Measurements from ENCODE around the gene C1GALT1C1.
A peak's percentile ranks its signal among the peaks of the same experiment; 100 is the strongest.
"Not testable (repeated sequence)": the region's sequence is repeated elsewhere in the genome, so short reads cannot be mapped to it uniquely, and the experiment has no call there.

The C1GALT1C1 gene

GRCh38 chrX:120653000-120653399 is 23.1 kb upstream of the C1GALT1C1 start:
- Histone ChIP-seq H3K4me1 (ENCODE audit: control insufficient read depth, insufficient read depth, low read length) (no peaks in the 10 kb centered on the region), H3K27ac (ENCODE audit: low read length) (no peak overlapping the region), H3K36me3 (ENCODE audit: control insufficient read depth, insufficient read depth, low read length) (no peaks in the 10 kb centered on the region), H3K4me3 (ENCODE audit: low read length) (no peak overlapping the region), H3K27me3 (ENCODE audit: control insufficient read depth, insufficient read depth, low read length) (no peaks in the 10 kb centered on the region), H3K9me3 (ENCODE audit: control insufficient read depth, insufficient read depth, low read length) (no peaks in the 10 kb centered on the region)
- no CpG with 5 or more reads among the region's 3 CpGs for WGBS (ENCODE audit: insufficient coverage, insufficient read length)
- no peak for DNase-seq (ENCODE audit: low read depth, low spot score)

DNA sequence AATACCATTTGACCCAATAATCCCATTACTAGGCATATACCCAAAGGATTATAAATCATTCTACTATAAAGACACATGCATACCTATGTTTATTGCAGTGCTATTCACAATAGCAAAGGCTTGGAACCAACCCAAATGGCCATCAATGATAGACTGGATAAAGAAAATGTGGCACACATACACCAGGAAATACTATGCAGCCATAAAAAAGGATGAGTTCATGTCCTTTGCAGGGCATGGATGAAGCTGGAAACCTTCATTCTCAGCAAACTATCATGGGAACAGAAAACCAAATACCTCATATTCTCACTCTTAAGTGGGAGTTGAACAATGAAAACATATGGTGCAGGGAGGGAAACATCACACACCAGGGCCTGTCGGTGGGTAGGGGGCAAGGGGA is 22.4 kb upstream of the C1GALT1C1 start:
- not testable (repeated sequence) for H3K27me3 ChIP-seq (ENCODE audit: control insufficient read depth, insufficient read depth, low read length); H3K9me3 ChIP-seq (ENCODE audit: control insufficient read depth, insufficient read depth, low read length); H3K4me1 ChIP-seq (ENCODE audit: control insufficient read depth, insufficient read depth, low read length); DNase-seq (ENCODE audit: low read depth, low spot score); H3K36me3 ChIP-seq (ENCODE audit: control insufficient read depth, insufficient read depth, low read length); H3K4me3 ChIP-seq (ENCODE audit: low read length); H3K27ac ChIP-seq (ENCODE audit: low read length)
- WGBS (ENCODE audit: insufficient coverage, insufficient read length): no CpG with 5 or more reads among the region's 1 CpG

DNA sequence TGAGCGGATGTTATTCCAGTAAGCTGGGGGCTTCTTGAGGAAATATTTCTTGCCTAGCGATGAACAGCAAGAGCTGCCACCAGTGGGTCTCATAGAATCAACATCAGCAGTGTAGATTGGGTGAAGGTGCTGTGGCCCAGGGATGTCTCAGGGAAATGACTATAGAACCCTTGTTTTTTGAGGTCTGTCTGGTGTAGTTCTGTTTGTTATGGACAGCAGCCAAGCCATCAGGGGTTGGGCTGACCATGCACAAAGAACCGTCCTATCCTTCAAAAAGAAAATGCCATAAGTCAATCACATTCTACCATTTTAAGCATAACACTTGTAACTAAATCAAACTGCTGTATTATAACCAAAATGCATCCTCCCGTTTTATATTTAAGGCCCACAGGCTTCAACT is 17.3 kb upstream of the C1GALT1C1 start:
- Histone ChIP-seq H3K9me3 (ENCODE audit: control insufficient read depth, insufficient read depth, low read length) (no peaks in the 10 kb centered on the region), H3K4me3 (ENCODE audit: low read length) (no peak overlapping the region), H3K27me3 (ENCODE audit: control insufficient read depth, insufficient read depth, low read length) (no peaks in the 10 kb centered on the region), H3K4me1 (ENCODE audit: control insufficient read depth, insufficient read depth, low read length) (no peaks in the 10 kb centered on the region), H3K27ac (ENCODE audit: low read length) (no peak overlapping the region), H3K36me3 (ENCODE audit: control insufficient read depth, insufficient read depth, low read length) (no peaks in the 10 kb centered on the region)
- DNase-seq (ENCODE audit: low read depth, low spot score): no peak
- WGBS (ENCODE audit: insufficient coverage, insufficient read length): no CpG with 5 or more reads among the region's 4 CpGs

- H3K27me3 ChIP-seq (ENCODE audit: control insufficient read depth, insufficient read depth, low read length): no peaks in the 10 kb centered on the region
- DNase-seq (ENCODE audit: low read depth, low spot score): no peak
- H3K9me3 ChIP-seq (ENCODE audit: control insufficient read depth, insufficient read depth, low read length): no peaks in the 10 kb centered on the region
- no peaks in the 10 kb centered on the region for H3K36me3 ChIP-seq (ENCODE audit: control insufficient read depth, insufficient read depth, low read length)
- H3K27ac ChIP-seq (ENCODE audit: low read length): no peak overlapping the region
- H3K4me3 ChIP-seq (ENCODE audit: low read length): no peak overlapping the region
- H3K4me1 ChIP-seq (ENCODE audit: control insufficient read depth, insufficient read depth, low read length): no peaks in the 10 kb centered on the region
- no CpG with 5 or more reads among the region's 2 CpGs for WGBS (ENCODE audit: insufficient coverage, insufficient read length)
Observed at GRCh38 chrX:120642871-120643270, 13.0 kb upstream of the C1GALT1C1 start.

DNA sequence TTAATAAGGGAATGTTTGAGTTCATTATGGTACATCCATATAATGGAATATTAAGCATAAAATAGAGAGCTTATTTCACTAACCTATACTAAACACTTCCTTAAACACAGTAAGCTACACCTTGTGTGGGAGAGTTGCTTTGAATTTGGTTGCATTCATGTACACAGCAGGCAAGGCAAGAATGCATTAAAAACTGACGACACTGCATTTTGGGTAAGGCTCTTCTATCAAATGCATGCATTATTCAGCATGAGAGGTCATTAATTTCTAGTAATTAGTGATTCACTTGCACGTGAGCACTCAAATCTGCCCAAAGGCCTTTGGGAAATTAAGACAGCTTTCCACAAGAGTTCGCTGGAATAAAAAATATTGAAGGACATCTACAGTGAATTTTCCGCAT is 8.8 kb upstream of the C1GALT1C1 start:
- DNase-seq (ENCODE audit: low read depth, low spot score): no peak
- no peaks in the 10 kb centered on the region for H3K36me3 ChIP-seq (ENCODE audit: control insufficient read depth, insufficient read depth, low read length)
- no peaks in the 10 kb centered on the region for H3K27me3 ChIP-seq (ENCODE audit: control insufficient read depth, insufficient read depth, low read length)
- H3K4me1 ChIP-seq (ENCODE audit: control insufficient read depth, insufficient read depth, low read length): no peaks in the 10 kb centered on the region
- no peak overlapping the region for H3K4me3 ChIP-seq (ENCODE audit: low read length)
- WGBS (ENCODE audit: insufficient coverage, insufficient read length): no CpG with 5 or more reads among the region's 4 CpGs
- no peak overlapping the region for H3K27ac ChIP-seq (ENCODE audit: low read length)
- no peaks in the 10 kb centered on the region for H3K9me3 ChIP-seq (ENCODE audit: control insufficient read depth, insufficient read depth, low read length)

DNA sequence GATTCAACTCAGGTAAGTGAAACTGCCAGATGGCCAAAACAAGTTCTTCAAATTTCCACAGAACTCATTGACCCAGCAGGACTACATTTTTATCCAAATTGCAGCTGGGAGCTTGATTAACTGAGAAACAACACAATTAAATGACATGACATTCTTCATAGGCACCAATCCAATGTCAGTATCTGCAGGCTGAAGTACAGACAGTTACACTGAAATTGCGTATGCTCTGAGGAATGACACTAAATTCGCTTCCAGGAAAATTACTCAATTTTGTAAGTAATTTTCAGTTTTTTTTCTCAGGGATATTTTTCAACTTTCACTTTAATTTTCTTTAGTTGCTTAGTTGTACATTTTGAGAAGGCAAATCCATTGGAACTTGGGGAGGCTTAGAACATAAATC is 4.5 kb downstream of the C1GALT1C1 start:
- H3K27me3 ChIP-seq (ENCODE audit: control insufficient read depth, insufficient read depth, low read length): no peaks in the 10 kb centered on the region
- H3K4me3 ChIP-seq (ENCODE audit: low read length): no peak overlapping the region
- no CpG with 5 or more reads among the region's 2 CpGs for WGBS (ENCODE audit: insufficient coverage, insufficient read length)
- no peak for DNase-seq (ENCODE audit: low read depth, low spot score)
- no peaks in the 10 kb centered on the region for H3K4me1 ChIP-seq (ENCODE audit: control insufficient read depth, insufficient read depth, low read length)
- no peak overlapping the region for H3K27ac ChIP-seq (ENCODE audit: low read length)
- H3K9me3 ChIP-seq (ENCODE audit: control insufficient read depth, insufficient read depth, low read length): no peaks in the 10 kb centered on the region
- H3K36me3 ChIP-seq (ENCODE audit: control insufficient read depth, insufficient read depth, low read length): no peaks in the 10 kb centered on the region

GRCh38 chrX:120617996-120618630 is 11.7 kb downstream of the C1GALT1C1 start:
- no peaks in the 10 kb centered on the region for H3K36me3 ChIP-seq (ENCODE audit: control insufficient read depth, insufficient read depth, low read length)
- no peaks in the 10 kb centered on the region for H3K27me3 ChIP-seq (ENCODE audit: control insufficient read depth, insufficient read depth, low read length)
- no peaks in the 10 kb centered on the region for H3K9me3 ChIP-seq (ENCODE audit: control insufficient read depth, insufficient read depth, low read length)
- no peak overlapping the region for H3K4me3 ChIP-seq (ENCODE audit: low read length)
- H3K27ac ChIP-seq (ENCODE audit: low read length): no peak overlapping the region
- DNase-seq (ENCODE audit: low read depth, low spot score): no peak
- H3K4me1 ChIP-seq (ENCODE audit: control insufficient read depth, insufficient read depth, low read length): no peaks in the 10 kb centered on the region
- no CpG with 5 or more reads among the region's 5 CpGs for WGBS (ENCODE audit: insufficient coverage, insufficient read length)

DNA sequence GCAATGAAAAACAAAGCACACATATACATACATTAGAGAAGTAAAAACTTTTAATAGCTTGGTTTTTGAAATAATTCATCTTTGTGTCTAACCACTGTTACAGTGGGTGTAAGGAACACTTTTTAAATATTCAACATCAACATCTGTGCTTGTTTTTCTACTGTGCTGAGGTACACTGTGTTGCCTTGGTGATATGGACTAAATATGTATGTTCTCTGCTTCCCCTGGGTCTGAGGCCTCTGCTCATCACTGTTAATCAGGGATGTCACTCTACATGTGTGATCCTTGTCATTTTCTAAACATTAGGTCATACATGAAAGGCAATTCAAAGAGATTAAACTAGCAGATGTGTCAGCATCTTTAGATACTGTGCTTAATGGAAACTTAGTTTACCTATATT is 15.0 kb downstream of the C1GALT1C1 start:
- Histone ChIP-seq H3K27ac (ENCODE audit: low read length) (no peak overlapping the region), H3K9me3 (ENCODE audit: control insufficient read depth, insufficient read depth, low read length) (no peaks in the 10 kb centered on the region), H3K27me3 (ENCODE audit: control insufficient read depth, insufficient read depth, low read length) (no peaks in the 10 kb centered on the region), H3K36me3 (ENCODE audit: control insufficient read depth, insufficient read depth, low read length) (no peaks in the 10 kb centered on the region), H3K4me1 (ENCODE audit: control insufficient read depth, insufficient read depth, low read length) (no peaks in the 10 kb centered on the region), H3K4me3 (ENCODE audit: low read length) (no peak overlapping the region)
- no peak for DNase-seq (ENCODE audit: low read depth, low spot score)

DNA sequence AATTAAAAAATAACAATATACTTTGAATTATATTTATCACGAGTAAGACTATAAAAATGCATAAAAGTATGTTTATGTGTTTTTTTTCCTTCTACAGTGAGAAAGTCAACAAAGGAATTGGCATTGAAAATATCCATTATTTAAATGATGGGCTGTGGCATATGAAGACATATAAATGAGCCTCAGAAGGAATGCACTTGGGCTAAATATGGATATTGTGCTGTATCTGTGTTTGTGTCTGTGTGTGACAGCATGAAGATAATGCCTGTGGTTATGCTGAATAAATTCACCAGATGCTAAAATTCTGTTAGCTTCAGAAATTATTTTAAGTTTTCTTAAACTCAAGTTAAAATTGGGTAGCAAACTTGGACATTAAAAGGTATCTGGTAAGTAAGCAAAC is 17.8 kb downstream of the C1GALT1C1 start:
- Histone ChIP-seq H3K9me3 (ENCODE audit: control insufficient read depth, insufficient read depth, low read length) (no peaks in the 10 kb centered on the region), H3K4me3 (ENCODE audit: low read length) (no peak overlapping the region), H3K4me1 (ENCODE audit: control insufficient read depth, insufficient read depth, low read length) (no peaks in the 10 kb centered on the region), H3K27ac (ENCODE audit: low read length) (no peak overlapping the region), H3K36me3 (ENCODE audit: control insufficient read depth, insufficient read depth, low read length) (no peaks in the 10 kb centered on the region), H3K27me3 (ENCODE audit: control insufficient read depth, insufficient read depth, low read length) (no peaks in the 10 kb centered on the region)
- WGBS (ENCODE audit: insufficient coverage, insufficient read length): no CpG with 5 or more reads among the region's 1 CpG
- DNase-seq (ENCODE audit: low read depth, low spot score): no peak

DNA sequence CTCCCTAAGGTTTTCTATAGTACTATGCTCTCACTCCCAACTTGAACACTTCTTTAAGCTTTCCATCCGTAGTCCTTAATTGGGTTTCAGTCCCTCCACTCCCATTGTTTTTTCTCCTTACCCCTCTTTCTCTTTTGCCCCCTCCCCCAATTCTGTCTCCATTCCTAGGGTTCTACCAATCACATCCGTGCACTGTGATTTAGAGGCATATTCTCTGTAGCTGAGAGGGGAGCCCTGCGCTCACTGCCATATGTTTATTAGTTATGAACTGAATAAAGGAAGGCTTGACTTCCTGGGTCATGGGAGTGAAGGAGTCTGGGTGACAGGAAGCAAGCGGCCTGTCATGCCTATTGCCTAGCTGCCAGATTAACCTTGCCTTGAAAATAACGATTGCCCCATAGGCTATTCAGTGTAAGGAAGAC is 25.5 kb downstream of the C1GALT1C1 start:
- Histone ChIP-seq H3K4me3 (ENCODE audit: low read length) (peak overlapping the region; percentile 76; the same call in 1 of the 2 replicates), H3K4me1 (ENCODE audit: control insufficient read depth, insufficient read depth, low read length) (no peaks in the 10 kb centered on the region), H3K36me3 (ENCODE audit: control insufficient read depth, insufficient read depth, low read length) (no peaks in the 10 kb centered on the region), H3K9me3 (ENCODE audit: control insufficient read depth, insufficient read depth, low read length) (no peaks in the 10 kb centered on the region), H3K27me3 (ENCODE audit: control insufficient read depth, insufficient read depth, low read length) (no peaks in the 10 kb centered on the region), H3K27ac (ENCODE audit: low read length) (no peak overlapping the region)
- no CpG with 5 or more reads among the region's 5 CpGs for WGBS (ENCODE audit: insufficient coverage, insufficient read length)
- no peak for DNase-seq (ENCODE audit: low read depth, low spot score)

DNA sequence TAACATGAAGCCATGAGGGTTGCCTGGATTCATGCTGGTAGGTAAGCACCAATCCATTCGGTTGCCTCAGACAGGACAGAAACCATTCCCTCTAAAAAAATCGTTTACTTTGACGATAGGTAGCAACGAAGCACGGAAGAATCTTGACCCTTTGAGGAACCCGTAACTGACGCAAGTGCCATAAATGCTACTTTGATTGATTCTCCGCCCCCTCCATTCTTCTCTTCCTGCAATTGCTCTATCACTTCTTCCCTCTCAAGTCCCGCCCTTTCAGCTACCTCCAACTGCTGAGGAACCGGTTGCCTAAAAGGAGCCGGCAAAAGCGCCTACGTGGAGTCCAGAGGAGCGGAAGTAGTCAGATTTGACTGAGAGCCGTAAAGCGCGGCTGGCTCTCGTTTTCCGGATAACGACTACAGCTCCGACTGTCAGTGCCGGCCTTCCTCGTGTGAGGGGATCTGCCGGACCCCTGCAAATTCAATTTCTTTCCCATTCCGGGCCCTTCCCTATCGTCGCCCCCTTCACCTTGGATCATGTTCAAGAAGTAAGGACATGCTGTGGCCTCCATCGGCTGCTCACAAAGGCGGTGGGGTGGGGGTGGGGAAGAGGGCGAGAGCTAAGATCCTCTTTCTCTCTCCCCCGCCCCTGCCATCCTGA is 26.0 kb downstream of the C1GALT1C1 start, which contains the start of gene MCTS1:
Gene MCTS1 (plus strand): TSS at position 395 of the 654 bp plus-strand sequence. CDS start 136 bp downstream, at position 531.
- H3K9me3 ChIP-seq (ENCODE audit: control insufficient read depth, insufficient read depth, low read length): no peaks in the 10 kb centered on the region
- H3K4me1 ChIP-seq (ENCODE audit: control insufficient read depth, insufficient read depth, low read length): no peaks in the 10 kb centered on the region
- no peak within 1 kb of the TSS for H3K27ac ChIP-seq (ENCODE audit: low read length)
- WGBS (ENCODE audit: insufficient coverage, insufficient read length): no CpG with 5 or more reads among the region's 31 CpGs
- H3K4me3 ChIP-seq (ENCODE audit: low read length): peak within 1 kb of the TSS; percentile 76; the same call in 1 of the 2 replicates
- peak; percentile 54 for DNase-seq (ENCODE audit: low read depth, low spot score)
- no peaks in the 10 kb centered on the region for H3K36me3 ChIP-seq (ENCODE audit: control insufficient read depth, insufficient read depth, low read length)
- no peaks in the 10 kb centered on the region for H3K27me3 ChIP-seq (ENCODE audit: control insufficient read depth, insufficient read depth, low read length)

All from iPS DF 6.9 (cell line).